GM23338 (cell line): ENCODE results near the gene OLFML1. TPM values are rescaled to one million over a fixed set of nuclear protein-coding genes. Genes with fewer than 3 reads are reported as not detected.

ENCODE experiments used
- ATAC-seq: fragments of 200-7000 bp; cut with Tn5 transposase; 3 replicates; pipeline ENCODE4 v1.9.1; 2020
- DNase-seq: peaks from one replicate; pipeline ENCODE4 v3.0.0-alpha.2; 2015; ENCODE audit warnings: low spot score
- H2AFZ ChIP-seq: fragments of 200-600 bp; sonication (generic); 2 replicates; pipeline ENCODE4 v1.8.0; 2016; ENCODE audit warnings: antibody characterized with exemption, mild to moderate bottlenecking, moderate library complexity
- H3F3A ChIP-seq: fragments of 200-600 bp; sonication (generic); replicated peaks from 2 replicates; pipeline ENCODE4 v1.8.0; 2017; ENCODE audit warnings: antibody characterized with exemption, mixed run types, low read depth
- H3K27ac ChIP-seq: fragments of 200-600 bp; sonication (generic); 2 replicates; pipeline ENCODE4 v1.6.1; 2016; ENCODE audit warnings: low read depth
- H3K27me3 ChIP-seq: fragments of 200-600 bp; sonication (generic); 2 replicates; pipeline ENCODE4 v1.8.0; 2016; ENCODE audit warnings: mild to moderate bottlenecking, mixed run types, moderate library complexity; ENCODE audit not compliant: insufficient read depth
- H3K36me3 ChIP-seq: fragments of 200-600 bp; sonication (generic); 2 replicates; pipeline ENCODE4 v1.8.0; 2016; ENCODE audit warnings: mild to moderate bottlenecking; ENCODE audit not compliant: insufficient read depth
- H3K4me1 ChIP-seq: fragments of 200-600 bp; sonication (generic); 2 replicates; pipeline ENCODE4 v1.8.0; 2016; ENCODE audit warnings: mild to moderate bottlenecking, moderate library complexity; ENCODE audit not compliant: insufficient read depth
- H3K4me2 ChIP-seq: fragments of 200-600 bp; sonication (generic); 2 replicates; pipeline ENCODE4 v1.7.1; 2017; ENCODE audit warnings: mixed run types
- H3K4me3 ChIP-seq: fragments of 200-600 bp; sonication (generic); 2 replicates; pipeline ENCODE4 v1.6.1; 2016; ENCODE audit warnings: mixed run types
- H3K79me2 ChIP-seq: fragments of 200-600 bp; sonication (generic); replicated peaks from 2 replicates; pipeline ENCODE4 v1.8.0; 2017; ENCODE audit warnings: mild to moderate bottlenecking; ENCODE audit not compliant: insufficient read depth
- H3K9me2 ChIP-seq: fragments of 200-600 bp; sonication (generic); 2 replicates; pipeline ENCODE4 v1.8.0; 2017; ENCODE audit not compliant: insufficient read depth
- H4K20me1 ChIP-seq: fragments of 200-600 bp; sonication (generic); replicated peaks from 2 replicates; pipeline ENCODE4 v1.8.0; 2017; ENCODE audit warnings: mild to moderate bottlenecking; ENCODE audit not compliant: insufficient read depth
- H3K27ac Mint-ChIP-seq: 2 replicates; pipeline ENCODE4 v1.8.0; 2020; ENCODE audit warnings: inconsistent platforms, mild to moderate bottlenecking, moderate library complexity, mixed read lengths
- H3K27me3 Mint-ChIP-seq: 3 replicates; pipeline ENCODE4 v1.8.0; 2022; ENCODE audit warnings: low read depth, mild to moderate bottlenecking, moderate library complexity, mixed read lengths, inconsistent platforms; ENCODE audit not compliant: insufficient read depth, poor library complexity
- H3K36me3 Mint-ChIP-seq: 3 replicates; pipeline ENCODE4 v1.8.0; 2021; ENCODE audit warnings: low read depth, mild to moderate bottlenecking, inconsistent platforms, moderate library complexity, mixed read lengths
- H3K4me1 Mint-ChIP-seq: 3 replicates; pipeline ENCODE4 v1.8.0; 2020; ENCODE audit warnings: mild to moderate bottlenecking, inconsistent platforms, mixed read lengths
- H3K4me3 Mint-ChIP-seq: 3 replicates; pipeline ENCODE4 v1.8.0; 2021; ENCODE audit warnings: moderate library complexity, mild to moderate bottlenecking, inconsistent platforms, mixed read lengths
- H3K9me3 Mint-ChIP-seq: 3 replicates; pipeline ENCODE4 v1.8.0; 2020; ENCODE audit warnings: moderate library complexity, mild to moderate bottlenecking, inconsistent platforms, mixed read lengths
- CREB1 ChIP-seq: fragments of 250-450 bp; sonication (Bioruptor Pico); IDR thresholded peaks from 2 replicates; pipeline ENCODE4 v1.5.0; 2020; ENCODE audit warnings: low read depth, mild to moderate bottlenecking, moderate library complexity
- EZH2 ChIP-seq: fragments of 200-600 bp; sonication (generic); IDR thresholded peaks from one replicate; pipeline ENCODE4 v1.8.0; 2017; ENCODE audit warnings: antibody characterized with exemption, mild to moderate bottlenecking, low read depth; ENCODE audit not compliant: unreplicated experiment
- EZH2phosphoT487 ChIP-seq: fragments of 200-600 bp; sonication (generic); IDR thresholded peaks from one replicate; pipeline ENCODE4 v1.8.1; 2018; ENCODE audit warnings: antibody characterized with exemption; ENCODE audit not compliant: unreplicated experiment
- NANOG ChIP-seq: IDR thresholded peaks from 2 replicates; pipeline ENCODE4 v1.6.1; 2016; ENCODE audit warnings: antibody characterized with exemption, borderline replicate concordance
- POLR2AphosphoS5 ChIP-seq: IDR thresholded peaks from 2 replicates; pipeline ENCODE4 v1.6.1; 2016; ENCODE audit warnings: antibody characterized with exemption, low read depth
- STAT1 ChIP-seq: IDR thresholded peaks from one replicate; pipeline ENCODE4 v1.6.1; 2016; ENCODE audit warnings: antibody characterized with exemption; ENCODE audit not compliant: unreplicated experiment
- polyA plus RNA-seq: library from polyadenylated mRNA; unstranded; fragments of >200 nt; fragmentation: Nextera tagmentation; extraction: Ambion mirVana; gene quantifications from 2 replicates; pipeline ENCODE4 v1.2.1, GENCODE V29; 2016
- total RNA-seq: library from RNA; depleted of rRNA; stranded (reverse); fragments of >200 nt; shearing (Covaris generic); gene quantifications from 2 replicates; pipeline ENCODE4 v1.2.3, GENCODE V29; 2014
- TF ChIP-seq, protein P1 (sequence below): fragments of 250-450 bp; sonication (Bioruptor Pico); IDR thresholded peaks from 2 replicates; pipeline ENCODE4 v1.5.0; 2020; ENCODE audit warnings: mild to moderate bottlenecking, moderate library complexity
- TF ChIP-seq, protein P2 (sequence below), 2 experiments: fragments of 200-600 bp in 1 of 2; sonication (generic) in 1 of 2; conservative IDR thresholded peaks; 2 replicates each; pipeline versions ENCODE4 v1.5.1 to v1.6.1; 2016 to 2017; ENCODE audit warnings: antibody characterized with exemption in 2 of 2, low read depth in 2 of 2, mild to moderate bottlenecking in 2 of 2, moderate library complexity in 1 of 2
- TF ChIP-seq, protein P3 (sequence below): IDR thresholded peaks from 2 replicates; pipeline ENCODE4 v1.6.1; 2016; ENCODE audit warnings: antibody characterized with exemption

OLFML1 gene
- total and polyA plus RNA-seq, 2 experiments from 2014 or later: 0.21 TPM; not detected in 1

DNA sequence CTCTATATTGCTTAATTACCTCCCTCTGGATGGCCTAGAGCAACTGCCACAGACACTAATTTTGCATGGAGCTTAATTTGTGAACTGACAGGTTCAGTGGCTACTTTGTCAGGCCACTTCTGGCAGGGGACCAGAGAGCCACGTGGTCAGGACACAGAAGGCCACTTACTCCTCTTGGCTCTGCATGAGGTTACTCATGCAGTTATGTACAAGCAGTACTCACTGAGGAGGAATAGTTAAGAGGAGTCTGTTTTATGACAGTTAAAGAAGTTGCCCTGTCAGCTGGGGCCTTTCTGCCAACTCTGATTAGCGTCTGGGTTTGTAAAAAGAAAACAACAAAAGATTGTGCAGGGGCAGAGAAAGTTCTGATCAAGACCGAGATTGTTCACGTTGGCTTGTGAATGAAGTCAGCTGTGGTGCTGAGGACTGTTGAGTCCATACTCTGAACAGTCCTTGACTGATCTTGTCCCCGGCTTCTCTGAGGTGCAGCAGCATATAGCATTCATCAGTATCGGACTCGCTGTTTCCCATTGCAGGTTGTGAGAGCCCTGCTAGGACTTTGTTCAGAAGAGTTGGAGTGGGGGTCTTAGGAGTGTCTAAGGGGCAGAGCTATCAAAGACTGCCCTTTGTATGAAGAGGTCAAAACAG is 69.9 kb downstream of the OLFML1 start:
- Histone ChIP-seq H3K79me2 (no peaks in the 10 kb centered on the region), H3K36me3 (no peaks in the 10 kb centered on the region), H3K4me1 (peaks cover 14% of the 10 kb centered on the region), H3K4me2 (no peak overlapping the region), H3K27ac (no peak overlapping the region), H4K20me1 (no peaks in the 10 kb centered on the region), H3F3A (no peaks in the 10 kb centered on the region), H3K4me3 (no peak overlapping the region), H2AFZ (no peak overlapping the region), H3K9me2 (no peaks in the 10 kb centered on the region), H3K27me3 (no peaks in the 10 kb centered on the region)
- no peak overlapping the region for H3K4me3 Mint-ChIP-seq
- H3K9me3 Mint-ChIP-seq: no peaks in the 10 kb centered on the region
- H3K27me3 Mint-ChIP-seq: no peaks in the 10 kb centered on the region
- peak overlapping the region; percentile 42; the same call in 1 of the 2 replicates for H3K27ac Mint-ChIP-seq
- H3K36me3 Mint-ChIP-seq: no peaks in the 10 kb centered on the region
- DNase-seq (no peak), ATAC-seq (no peak)
- H3K4me1 Mint-ChIP-seq: peaks cover 13% of the 10 kb centered on the region; the same call in 2 of the 3 replicates
- TF ChIP-seq, protein P1, sequence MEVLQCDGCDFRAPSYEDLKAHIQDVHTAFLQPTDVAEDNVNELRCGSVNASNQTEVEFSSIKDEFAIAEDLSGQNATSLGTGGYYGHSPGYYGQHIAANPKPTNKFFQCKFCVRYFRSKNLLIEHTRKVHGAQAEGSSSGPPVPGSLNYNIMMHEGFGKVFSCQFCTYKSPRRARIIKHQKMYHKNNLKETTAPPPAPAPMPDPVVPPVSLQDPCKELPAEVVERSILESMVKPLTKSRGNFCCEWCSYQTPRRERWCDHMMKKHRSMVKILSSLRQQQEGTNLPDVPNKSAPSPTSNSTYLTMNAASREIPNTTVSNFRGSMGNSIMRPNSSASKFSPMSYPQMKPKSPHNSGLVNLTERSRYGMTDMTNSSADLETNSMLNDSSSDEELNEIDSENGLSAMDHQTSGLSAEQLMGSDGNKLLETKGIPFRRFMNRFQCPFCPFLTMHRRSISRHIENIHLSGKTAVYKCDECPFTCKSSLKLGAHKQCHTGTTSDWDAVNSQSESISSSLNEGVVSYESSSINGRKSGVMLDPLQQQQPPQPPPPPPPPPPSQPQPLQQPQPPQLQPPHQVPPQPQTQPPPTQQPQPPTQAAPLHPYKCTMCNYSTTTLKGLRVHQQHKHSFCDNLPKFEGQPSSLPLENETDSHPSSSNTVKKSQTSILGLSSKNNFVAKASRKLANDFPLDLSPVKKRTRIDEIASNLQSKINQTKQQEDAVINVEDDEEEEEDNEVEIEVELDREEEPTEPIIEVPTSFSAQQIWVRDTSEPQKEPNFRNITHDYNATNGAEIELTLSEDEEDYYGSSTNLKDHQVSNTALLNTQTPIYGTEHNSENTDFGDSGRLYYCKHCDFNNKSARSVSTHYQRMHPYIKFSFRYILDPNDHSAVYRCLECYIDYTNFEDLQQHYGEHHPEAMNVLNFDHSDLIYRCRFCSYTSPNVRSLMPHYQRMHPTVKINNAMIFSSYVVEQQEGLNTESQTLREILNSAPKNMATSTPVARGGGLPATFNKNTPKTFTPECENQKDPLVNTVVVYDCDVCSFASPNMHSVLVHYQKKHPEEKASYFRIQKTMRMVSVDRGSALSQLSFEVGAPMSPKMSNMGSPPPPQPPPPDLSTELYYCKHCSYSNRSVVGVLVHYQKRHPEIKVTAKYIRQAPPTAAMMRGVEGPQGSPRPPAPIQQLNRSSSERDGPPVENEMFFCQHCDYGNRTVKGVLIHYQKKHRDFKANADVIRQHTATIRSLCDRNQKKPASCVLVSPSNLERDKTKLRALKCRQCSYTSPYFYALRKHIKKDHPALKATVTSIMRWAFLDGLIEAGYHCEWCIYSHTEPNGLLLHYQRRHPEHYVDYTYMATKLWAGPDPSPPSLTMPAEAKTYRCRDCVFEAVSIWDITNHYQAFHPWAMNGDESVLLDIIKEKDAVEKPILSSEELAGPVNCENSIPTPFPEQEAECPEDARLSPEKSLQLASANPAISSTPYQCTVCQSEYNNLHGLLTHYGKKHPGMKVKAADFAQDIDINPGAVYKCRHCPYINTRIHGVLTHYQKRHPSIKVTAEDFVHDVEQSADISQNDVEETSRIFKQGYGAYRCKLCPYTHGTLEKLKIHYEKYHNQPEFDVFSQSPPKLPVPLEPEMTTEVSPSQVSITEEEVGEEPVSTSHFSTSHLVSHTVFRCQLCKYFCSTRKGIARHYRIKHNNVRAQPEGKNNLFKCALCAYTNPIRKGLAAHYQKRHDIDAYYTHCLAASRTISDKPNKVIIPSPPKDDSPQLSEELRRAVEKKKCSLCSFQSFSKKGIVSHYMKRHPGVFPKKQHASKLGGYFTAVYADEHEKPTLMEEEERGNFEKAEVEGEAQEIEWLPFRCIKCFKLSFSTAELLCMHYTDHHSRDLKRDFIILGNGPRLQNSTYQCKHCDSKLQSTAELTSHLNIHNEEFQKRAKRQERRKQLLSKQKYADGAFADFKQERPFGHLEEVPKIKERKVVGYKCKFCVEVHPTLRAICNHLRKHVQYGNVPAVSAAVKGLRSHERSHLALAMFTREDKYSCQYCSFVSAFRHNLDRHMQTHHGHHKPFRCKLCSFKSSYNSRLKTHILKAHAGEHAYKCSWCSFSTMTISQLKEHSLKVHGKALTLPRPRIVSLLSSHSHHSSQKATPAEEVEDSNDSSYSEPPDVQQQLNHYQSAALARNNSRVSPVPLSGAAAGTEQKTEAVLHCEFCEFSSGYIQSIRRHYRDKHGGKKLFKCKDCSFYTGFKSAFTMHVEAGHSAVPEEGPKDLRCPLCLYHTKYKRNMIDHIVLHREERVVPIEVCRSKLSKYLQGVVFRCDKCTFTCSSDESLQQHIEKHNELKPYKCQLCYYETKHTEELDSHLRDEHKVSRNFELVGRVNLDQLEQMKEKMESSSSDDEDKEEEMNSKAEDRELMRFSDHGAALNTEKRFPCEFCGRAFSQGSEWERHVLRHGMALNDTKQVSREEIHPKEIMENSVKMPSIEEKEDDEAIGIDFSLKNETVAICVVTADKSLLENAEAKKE: no peak
- no peak for TF ChIP-seq NANOG
- no peak for TF ChIP-seq STAT1
- TF ChIP-seq, protein P2, sequence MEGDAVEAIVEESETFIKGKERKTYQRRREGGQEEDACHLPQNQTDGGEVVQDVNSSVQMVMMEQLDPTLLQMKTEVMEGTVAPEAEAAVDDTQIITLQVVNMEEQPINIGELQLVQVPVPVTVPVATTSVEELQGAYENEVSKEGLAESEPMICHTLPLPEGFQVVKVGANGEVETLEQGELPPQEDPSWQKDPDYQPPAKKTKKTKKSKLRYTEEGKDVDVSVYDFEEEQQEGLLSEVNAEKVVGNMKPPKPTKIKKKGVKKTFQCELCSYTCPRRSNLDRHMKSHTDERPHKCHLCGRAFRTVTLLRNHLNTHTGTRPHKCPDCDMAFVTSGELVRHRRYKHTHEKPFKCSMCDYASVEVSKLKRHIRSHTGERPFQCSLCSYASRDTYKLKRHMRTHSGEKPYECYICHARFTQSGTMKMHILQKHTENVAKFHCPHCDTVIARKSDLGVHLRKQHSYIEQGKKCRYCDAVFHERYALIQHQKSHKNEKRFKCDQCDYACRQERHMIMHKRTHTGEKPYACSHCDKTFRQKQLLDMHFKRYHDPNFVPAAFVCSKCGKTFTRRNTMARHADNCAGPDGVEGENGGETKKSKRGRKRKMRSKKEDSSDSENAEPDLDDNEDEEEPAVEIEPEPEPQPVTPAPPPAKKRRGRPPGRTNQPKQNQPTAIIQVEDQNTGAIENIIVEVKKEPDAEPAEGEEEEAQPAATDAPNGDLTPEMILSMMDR (conservative IDR thresholded peaks at IDR 0.05; ENCODE audit: low read depth in 2 of 2): no peak
- TF ChIP-seq, protein P3, sequence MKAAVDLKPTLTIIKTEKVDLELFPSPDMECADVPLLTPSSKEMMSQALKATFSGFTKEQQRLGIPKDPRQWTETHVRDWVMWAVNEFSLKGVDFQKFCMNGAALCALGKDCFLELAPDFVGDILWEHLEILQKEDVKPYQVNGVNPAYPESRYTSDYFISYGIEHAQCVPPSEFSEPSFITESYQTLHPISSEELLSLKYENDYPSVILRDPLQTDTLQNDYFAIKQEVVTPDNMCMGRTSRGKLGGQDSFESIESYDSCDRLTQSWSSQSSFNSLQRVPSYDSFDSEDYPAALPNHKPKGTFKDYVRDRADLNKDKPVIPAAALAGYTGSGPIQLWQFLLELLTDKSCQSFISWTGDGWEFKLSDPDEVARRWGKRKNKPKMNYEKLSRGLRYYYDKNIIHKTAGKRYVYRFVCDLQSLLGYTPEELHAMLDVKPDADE: no peak
- no peak for TF ChIP-seq EZH2phosphoT487
- no peak for TF ChIP-seq EZH2
- no peak for TF ChIP-seq POLR2AphosphoS5
- no peak for TF ChIP-seq CREB1 (CRISPR knock-in tag)
